ENCODE results near the gene TTC7B.

The TTC7B gene

GRCh38 chr14:90587918-90588317 is 228.3 kb downstream of the TTC7B start:
- no peak for DNase-seq

- DNase-seq: no peak
These were observed 228.8 kb downstream of the TTC7B start for GRCh38 chr14:90587252-90587910.

- DNase-seq: no peak
These were observed 231.1 kb downstream of the TTC7B start for GRCh38 chr14:90585106-90585505.

GRCh38 chr14:90583916-90584605 is 232.2 kb downstream of the TTC7B start:
- no peak for DNase-seq

- DNase-seq: no peak
These were observed 232.8 kb downstream of the TTC7B start for GRCh38 chr14:90583427-90583826.

DNA sequence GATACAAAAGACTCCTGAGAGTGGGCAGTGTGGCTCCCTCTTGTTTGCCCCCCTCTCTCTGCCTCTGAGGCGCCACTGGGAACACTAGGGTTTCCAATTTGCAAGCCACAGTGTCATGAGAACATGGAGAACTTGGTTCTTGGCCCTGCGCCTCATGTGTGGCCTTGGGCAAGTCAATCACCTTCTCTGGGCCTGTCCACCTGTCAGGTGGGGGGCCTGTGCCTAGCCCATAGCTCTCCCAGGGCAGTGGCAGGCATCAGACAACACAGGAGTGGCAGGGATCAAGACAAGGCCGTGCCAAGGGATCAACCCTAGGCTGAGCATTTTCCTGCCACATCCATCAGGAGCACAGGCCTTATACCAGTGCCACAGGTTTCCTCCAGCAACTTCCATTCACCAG is 234.1 kb downstream of the TTC7B start:
- no peak for DNase-seq

DNA sequence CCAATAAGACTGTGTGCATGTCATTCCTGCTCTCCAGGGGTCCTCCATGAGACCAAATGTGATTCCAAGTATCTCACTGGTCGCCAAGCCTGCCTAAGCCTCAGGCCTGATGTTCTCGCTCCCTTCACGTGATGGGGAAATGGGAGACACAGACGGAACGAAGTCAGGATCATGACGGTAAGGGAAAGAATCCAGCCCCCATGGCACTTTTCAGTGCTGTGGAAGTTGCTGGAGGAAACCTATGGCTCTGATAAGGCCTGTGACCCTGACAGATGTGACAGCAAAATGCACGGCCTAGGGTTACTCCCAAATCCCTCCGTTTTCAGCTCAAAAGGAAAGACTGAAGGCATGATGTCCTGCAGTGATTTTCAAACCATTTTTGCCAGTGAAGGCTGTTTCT is 234.5 kb downstream of the TTC7B start:
- DNase-seq: no peak

- no peak for DNase-seq
These were observed 235.6 kb downstream of the TTC7B start for GRCh38 chr14:90580377-90581335.

GRCh38 chr14:90579816-90580215 is 236.4 kb downstream of the TTC7B start:
- no peak for DNase-seq

GRCh38 chr14:90579088-90579487 is 237.1 kb downstream of the TTC7B start:
- DNase-seq: no peak

DNA sequence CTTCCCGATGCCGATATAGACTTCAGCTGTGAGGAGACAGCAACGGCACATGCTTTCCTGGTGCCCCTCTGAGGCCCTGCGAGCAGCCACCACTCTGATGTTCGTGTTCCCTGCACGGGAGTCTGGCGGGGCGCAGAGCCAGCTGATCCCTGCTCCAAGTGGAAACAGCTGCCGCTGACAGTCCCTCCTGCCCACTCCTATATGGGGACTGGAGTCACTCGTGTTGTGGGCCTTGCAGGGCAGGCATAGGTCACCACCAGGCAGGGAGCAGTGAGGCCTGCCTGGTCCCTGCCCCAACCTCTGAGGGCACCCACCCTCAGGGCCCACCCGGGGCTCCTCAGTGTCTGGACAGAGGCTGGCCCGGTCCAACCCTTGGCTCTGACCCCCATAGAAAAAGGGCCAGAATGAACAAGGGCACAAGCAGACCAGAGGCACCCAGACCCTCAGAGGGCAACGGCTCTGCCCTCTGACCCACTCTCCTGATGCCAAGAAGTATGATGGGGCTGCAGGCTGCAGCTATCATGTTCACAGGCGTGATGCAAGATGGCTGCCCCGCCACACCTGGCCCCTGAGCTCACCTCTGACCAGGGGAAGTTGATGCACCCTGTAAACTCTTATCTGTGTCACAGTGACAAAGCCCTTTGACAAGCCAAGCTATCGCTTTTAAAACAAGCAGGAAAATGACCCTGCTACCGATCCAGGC is 237.8 kb downstream of the TTC7B start:
- no peak for DNase-seq

- no peak for DNase-seq
These were observed 238.5 kb downstream of the TTC7B start for GRCh38 chr14:90577661-90578282.

DNA sequence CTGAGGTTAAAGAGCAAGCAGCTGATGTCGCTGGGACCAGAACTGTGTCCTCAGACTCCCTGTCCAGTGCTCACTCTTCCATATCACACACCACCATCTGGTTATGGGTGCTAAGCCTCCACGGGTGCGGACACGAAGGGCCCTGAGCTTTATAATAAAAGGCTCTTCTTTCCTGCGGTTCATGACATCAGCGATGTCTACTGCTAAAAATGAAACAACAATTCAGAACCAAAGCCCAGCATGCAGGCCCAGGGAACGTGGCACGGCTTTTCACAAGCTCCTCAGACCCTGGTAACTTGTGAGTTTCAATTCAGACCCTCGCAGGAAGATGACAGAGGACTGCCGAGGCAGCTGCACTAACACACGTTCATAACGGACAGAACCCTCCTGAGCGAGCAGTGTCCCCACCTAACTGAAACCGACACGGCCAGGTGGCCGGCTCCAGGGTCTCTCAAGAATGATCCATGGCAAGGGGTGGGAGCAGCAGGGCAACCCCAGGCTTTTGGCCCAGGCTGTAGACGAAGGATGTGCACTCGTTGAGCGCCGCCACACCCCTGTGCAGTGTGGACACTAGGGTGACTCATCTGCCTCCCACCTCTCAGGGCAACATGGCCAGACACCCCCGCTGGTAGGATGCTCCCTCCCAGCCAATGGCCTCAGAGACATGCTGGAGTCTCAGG is 239.1 kb downstream of the TTC7B start:
- DNase-seq: no peak

- DNase-seq: no peak
These were observed 239.6 kb downstream of the TTC7B start for GRCh38 chr14:90576581-90576980.

DNA sequence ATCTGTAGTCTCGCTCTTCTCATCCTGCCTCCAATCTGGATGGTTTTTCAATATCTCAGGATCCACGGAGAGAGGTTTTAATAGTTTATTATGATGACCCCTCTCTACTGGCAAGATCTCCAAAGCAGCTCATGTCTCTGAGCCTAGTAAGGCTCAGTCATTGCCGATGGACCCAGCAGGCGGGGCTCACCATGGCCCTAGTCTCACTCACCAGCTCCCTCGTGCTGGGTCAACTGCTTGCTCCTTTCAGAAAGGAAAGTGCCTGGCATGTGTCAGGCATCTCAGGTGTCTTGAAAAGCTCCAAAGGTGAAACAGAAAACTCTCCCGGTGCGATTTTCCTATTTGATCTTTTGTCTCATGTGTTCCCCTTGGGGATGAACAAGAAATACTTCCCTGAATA is 240.4 kb downstream of the TTC7B start:
- DNase-seq: no peak

- no peak for DNase-seq
These were observed 240.9 kb downstream of the TTC7B start for GRCh38 chr14:90575336-90575735.

DNA sequence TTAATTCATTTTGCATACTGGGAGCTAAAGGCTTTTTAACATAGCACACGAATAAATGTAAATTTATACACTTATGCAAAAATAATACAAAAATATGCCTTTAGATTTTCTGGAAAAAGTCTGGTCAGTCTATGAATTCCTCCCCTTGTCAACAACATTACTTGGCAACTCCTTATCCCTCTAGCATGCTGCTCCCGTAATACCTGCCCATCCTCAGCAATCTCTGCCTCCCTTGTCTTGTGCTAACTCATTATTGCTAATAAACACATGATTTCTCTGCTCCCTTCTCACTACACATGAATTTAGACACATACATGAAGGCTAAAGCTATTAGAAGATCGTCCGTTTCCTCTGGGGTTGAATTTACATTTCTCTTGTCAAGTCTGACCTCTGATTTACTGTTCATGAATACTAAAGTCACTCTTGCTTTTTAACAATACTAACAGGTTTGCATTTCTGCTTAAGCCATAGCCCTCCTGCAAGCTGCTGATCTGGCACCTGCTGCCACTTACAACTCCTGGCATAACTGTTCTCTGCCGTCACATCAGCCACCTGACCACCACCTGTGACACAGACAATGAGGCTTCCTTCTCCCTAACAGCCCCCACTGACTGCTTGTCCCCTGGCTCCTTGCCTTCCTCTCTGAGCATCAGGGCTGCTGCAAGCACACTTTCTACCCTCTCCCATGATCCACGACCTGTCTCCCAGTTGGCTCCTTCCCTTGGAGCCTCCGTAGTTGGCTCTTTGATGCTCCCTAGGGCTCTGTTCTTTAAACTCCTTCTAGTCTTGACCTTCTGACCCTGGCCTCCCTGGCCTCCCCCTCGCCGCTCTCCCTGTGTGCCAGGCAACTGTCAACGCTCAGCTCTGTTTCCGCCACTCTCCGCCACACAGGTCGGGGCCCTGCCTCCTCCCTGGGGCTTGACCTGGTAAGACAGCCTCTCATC is 241.8 kb downstream of the TTC7B start:
- no peak for DNase-seq

GRCh38 chr14:90573385-90574105 is 242.7 kb downstream of the TTC7B start:
- DNase-seq: no peak

DNA sequence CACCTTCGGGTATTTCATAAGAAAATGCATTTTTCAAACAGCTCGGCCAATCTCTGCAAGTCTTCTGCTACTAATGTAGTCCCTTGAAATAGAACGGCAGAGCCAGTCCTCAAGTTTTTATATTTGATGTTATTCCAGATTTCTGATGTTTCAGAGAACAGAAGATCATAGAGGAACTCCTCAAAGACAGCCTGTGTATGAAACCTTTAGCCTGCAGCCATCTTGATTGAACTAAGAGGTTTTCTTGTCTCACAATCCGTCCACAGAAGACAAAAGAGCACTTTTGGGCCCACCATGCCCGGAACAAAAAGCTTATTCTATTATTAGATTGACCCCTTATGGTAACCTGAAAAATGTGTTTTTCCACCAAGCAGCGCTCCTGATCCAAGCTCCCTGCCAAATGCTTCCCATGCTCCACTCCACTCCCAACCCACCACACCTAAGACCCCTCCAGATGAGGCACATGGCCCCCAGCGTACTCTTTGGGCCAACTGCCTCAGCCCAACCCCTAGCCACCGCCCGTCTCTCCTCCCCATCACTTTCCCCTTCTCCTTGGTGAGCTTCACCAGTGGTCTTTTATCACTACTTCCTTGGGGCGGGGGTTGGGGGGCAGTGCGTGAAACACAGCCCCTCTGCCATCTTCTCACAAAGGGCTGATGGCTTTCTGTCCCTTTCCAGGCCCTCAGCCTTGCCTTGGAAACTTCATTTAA is 243.6 kb downstream of the TTC7B start:
- no peak for DNase-seq

Measured in GOT3 (cell line).